ENCODE data around the gene CTNNAL1. TPM values are rescaled to one million over a fixed set of nuclear protein-coding genes. Genes with fewer than 3 reads are reported as not detected.

CTNNAL1 gene
- total and polyA plus RNA-seq, 12 donors = 182 to 817 (median 380) TPM

DNA sequence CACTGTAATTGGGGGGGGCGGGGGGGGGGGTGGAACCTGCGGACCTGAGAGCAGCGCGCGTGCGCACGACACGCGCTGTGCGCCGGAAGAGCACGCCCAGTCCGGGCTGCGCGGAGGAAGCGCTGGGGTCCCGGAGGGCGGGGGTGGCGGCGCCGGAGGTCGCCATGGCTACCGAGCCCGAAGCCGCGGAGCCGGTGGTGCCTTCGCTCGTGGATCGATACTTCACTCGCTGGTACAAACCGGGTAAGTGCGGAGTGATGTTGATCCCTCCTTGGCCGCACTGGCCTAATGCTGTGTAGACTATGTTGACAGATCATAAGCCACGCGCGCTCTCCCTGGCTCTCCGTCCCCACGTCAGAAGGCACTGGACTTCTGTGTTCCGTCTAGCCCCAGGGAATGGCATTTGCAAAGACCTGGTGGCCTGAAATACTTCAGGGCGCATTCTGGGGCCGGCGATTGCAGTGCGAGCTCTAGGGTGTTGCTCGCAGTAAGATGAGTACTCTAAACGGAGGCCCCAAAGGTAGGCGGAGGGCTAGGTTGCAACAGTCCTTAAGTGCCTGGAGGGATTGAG lies 78.9 kb downstream of the CTNNAL1 start, which contains the start of gene ABITRAM:
ABITRAM (plus strand) TSS at position 78 of the 571 bp plus-strand sequence; CDS start at position 165, 87 bp downstream.
- intact Hi-C loops (cut with DNase I) = loop anchor here in 1 of 2 donors (10.0 kb wide), 1 partner anchor 190 kb away; no protein-coding TSS in a partner anchor
- H3K36me3 ChIP-seq (replicated peaks in 1 of 2) = peaks cover 0 to 14% of the 10 kb centered on the region in 2 donors
- WGBS, 4 donors = 0 to 7% (median 0%) methylated on average over 9 to 47 of the region's 47 CpGs
- peak within 1 kb of the TSS; percentile 52 to 98 (median 92) for H3K4me3 ChIP-seq
- DNase-seq = peak; percentile 74 to 87 (median 76)
- no peaks in the 10 kb centered on the region for H3K27me3 ChIP-seq
- peaks cover 9 to 33% of the 10 kb centered on the region in 2 donors for H3K4me1 ChIP-seq (replicated peaks in 1 of 2)
- no peaks in the 10 kb centered on the region for H3K9me3 ChIP-seq (replicated peaks in 1 of 3)
- TF ChIP-seq POLR2A (IDR thresholded peaks at IDR 0.05) = peak in 1 of 2 donors; percentile 40
- TF ChIP-seq CTCF (IDR thresholded peaks at IDR 0.05) = peak in 1 of 6 experiments; percentile 1
- H3K27ac ChIP-seq = peak within 1 kb of the TSS; percentile 49 to 98 (median 91)

DNA sequence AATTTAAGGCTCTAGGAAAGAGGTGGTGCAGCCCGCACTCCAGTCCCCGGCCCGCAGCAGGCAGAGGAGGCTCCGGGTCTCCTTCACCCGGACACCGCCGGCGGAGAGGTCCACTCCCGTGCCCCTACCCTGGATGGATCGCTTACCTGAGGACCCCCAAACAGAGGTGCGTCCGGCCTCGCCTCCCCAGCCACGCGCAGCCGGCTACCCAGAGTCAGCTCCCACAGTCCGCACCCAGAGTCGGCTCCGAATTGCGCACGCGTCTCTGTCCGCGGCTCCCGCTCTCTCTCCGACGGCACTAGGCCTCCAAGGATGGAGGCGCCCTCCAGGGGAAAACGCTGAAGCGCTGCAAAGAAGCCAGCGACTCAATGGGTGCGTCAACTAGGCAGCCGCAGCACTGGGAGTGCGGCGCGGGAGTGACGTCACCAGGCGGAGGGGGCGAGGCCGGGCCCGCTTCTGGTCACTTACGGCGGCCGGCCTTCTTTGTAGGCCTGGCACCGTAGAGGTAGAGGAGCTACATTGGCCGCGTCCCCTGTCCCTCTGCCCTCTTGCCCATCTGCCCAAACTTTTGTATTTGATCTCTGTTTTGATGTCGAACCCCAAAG lies 79.5 kb downstream of the CTNNAL1 start, which contains the start of gene ELP1:
ELP1 (minus strand) TSS at position 407 of the 605 bp plus-strand sequence. CDS start 2,978 bp downstream, outside the sequence.
- WGBS, 4 donors = 0 to 3% (median 0%) methylated on average over 5 to 48 of the region's 48 CpGs

DNA sequence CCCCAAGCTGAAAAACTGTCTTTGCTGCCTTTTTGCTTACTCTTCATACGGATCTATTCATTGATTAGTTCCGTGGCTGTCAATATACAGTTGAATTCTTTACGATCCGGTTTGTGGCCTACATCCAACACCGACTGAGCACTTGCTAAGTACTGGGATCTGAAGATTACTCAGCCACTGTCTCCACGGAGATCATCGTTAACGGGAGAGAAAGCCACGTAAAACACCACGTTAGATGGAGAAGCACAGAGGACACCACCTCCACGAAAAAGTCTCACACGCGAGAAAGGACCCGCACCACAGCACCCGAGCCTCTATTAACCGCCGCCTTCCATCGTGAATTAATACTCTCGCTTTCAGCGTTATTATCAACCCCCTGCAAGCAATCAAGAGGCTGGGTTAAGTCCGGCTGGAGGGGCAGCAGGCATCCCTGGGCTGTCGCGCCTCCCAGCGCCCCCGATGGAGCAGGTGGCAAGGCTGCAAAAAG lies 80.0 kb downstream of the CTNNAL1 start:
- Histone ChIP-seq H3K27ac (peak overlapping the region; percentile 49 to 98 (median 91)), H3K36me3 (replicated peaks in 1 of 2) (peaks cover 0 to 14% of the 10 kb centered on the region in 2 donors), H3K9me3 (replicated peaks in 1 of 3) (no peaks in the 10 kb centered on the region), H3K4me1 (replicated peaks in 1 of 2) (peaks cover 9 to 33% of the 10 kb centered on the region in 2 donors), H3K4me3 (peak overlapping the region; percentile 52 to 98 (median 74)), H3K27me3 (no peaks in the 10 kb centered on the region)
- no peak for TF ChIP-seq POLR2A (IDR thresholded peaks at IDR 0.05)
- WGBS, 4 donors = 0 to 2% (median 1%) methylated on average over 10 to 25 of the region's 25 CpGs
- DNase-seq = peak in 2 of 7 donors; percentile 15 to 23
- intact Hi-C loops (cut with DNase I) = loop anchor here in 1 of 2 donors (10.0 kb wide), 1 partner anchor 192 kb away; no protein-coding TSS in a partner anchor

More for the DNA sequence above, 79.5 kb downstream of the CTNNAL1 start, which contains the start of gene ELP1:
- Histone ChIP-seq H3K4me1 (replicated peaks in 1 of 2) (peaks cover 9 to 33% of the 10 kb centered on the region in 2 donors), H3K9me3 (replicated peaks in 1 of 3) (no peaks in the 10 kb centered on the region), H3K27ac (peak within 1 kb of the TSS; percentile 49 to 98 (median 91)), H3K27me3 (no peaks in the 10 kb centered on the region), H3K4me3 (peak within 1 kb of the TSS; percentile 52 to 98 (median 92)), H3K36me3 (replicated peaks in 1 of 2) (peaks cover 0 to 14% of the 10 kb centered on the region in 2 donors)
- intact Hi-C loops (cut with DNase I) = loop anchor here in 1 of 2 donors (10.0 kb wide), 1 partner anchor 191 kb away; no protein-coding TSS in a partner anchor
- DNase-seq = peak; percentile 92 to 97 (median 95)
- TF ChIP-seq POLR2A (IDR thresholded peaks at IDR 0.05) = peak; percentile 72 to 74
- peak in 2 of 6 experiments; percentile 22 to 33 for TF ChIP-seq CTCF (IDR thresholded peaks at IDR 0.05)

DNA sequence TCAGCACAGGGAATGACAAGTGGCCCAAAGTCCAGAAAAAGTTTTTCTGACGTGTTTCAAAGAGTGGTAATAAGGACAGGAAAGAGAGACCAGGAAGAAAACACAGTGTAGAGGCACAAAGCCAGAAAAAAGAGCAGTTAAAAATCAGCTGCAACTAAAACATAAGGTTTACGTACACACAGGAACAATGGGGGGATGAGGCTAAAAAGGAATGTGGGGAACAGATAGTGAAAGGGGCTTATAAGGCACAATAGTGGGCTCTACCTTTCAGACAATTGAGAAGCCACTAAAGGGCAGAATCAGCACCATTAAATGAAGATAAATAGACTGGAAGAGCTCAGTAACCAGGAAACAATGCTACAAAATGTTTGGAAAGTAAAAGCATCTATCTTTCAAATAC lies 84.9 kb downstream of the CTNNAL1 start:
- Histone ChIP-seq H3K27ac (no peak overlapping the region), H3K4me3 (no peak overlapping the region), H3K27me3 (no peaks in the 10 kb centered on the region), H3K9me3 (replicated peaks in 1 of 3) (no peaks in the 10 kb centered on the region), H3K4me1 (replicated peaks in 1 of 2) (peaks cover 4 to 21% of the 10 kb centered on the region in 2 donors), H3K36me3 (replicated peaks in 1 of 2) (peaks cover 0 to 49% of the 10 kb centered on the region in 2 donors)
- intact Hi-C loops (cut with DNase I) = no loop called here
- WGBS, 4 donors = 84 to 93% (median 89%) methylated on average over 2 of the region's 2 CpGs
- TF ChIP-seq CTCF (IDR thresholded peaks at IDR 0.05) (no peak), POLR2A (IDR thresholded peaks at IDR 0.05) (no peak)
- DNase-seq = no peak
